Activated naive CD4-positive, alpha-beta T cell treated with anti-CD3 and anti-CD28 coated beads for 36 hours (primary cell): ENCODE measurements around the gene CCDC194. TPM values are rescaled to one million over a fixed set of nuclear protein-coding genes. Genes with fewer than 3 reads are reported as not detected.
"Not testable (repeated sequence)": the region's sequence is repeated elsewhere in the genome, so short reads cannot be mapped to it uniquely, and the experiment has no call there.

Source experiments
- CTCF ChIA-PET: fragments of 350-600 bp; sonication (Branson Sonifier 250); formaldehyde crosslinking; loops from one replicate; lab custom pipeline; 2021; ENCODE audit warnings: antibody characterized with exemption; lab: Charles Lee
- DNase-seq: peaks from one replicate; pipeline ENCODE4 v3.0.0-alpha.2; 2020
- H3K27ac Mint-ChIP-seq: one replicate; pipeline ENCODE4 v1.8.0; 2021; ENCODE audit warnings: mild to moderate bottlenecking, mixed read lengths
- H3K27me3 Mint-ChIP-seq: one replicate; pipeline ENCODE4 v1.8.0; 2021; ENCODE audit warnings: low read depth, mixed read lengths
- H3K36me3 Mint-ChIP-seq: one replicate; pipeline ENCODE4 v1.8.0; 2021; ENCODE audit warnings: low read depth, mixed read lengths
- H3K4me1 Mint-ChIP-seq: one replicate; pipeline ENCODE4 v1.8.0; 2021; ENCODE audit warnings: low read depth, mixed read lengths
- H3K4me3 Mint-ChIP-seq: one replicate; pipeline ENCODE4 v1.8.0; 2021; ENCODE audit warnings: mild to moderate bottlenecking, moderate library complexity, mixed read lengths
- H3K9me3 Mint-ChIP-seq: one replicate; pipeline ENCODE4 v1.8.0; 2021; ENCODE audit warnings: mixed read lengths
- intact Hi-C: fragments of 100-400 bp; cut with micrococcal nuclease; formaldehyde crosslinking; loops from one replicate; pipeline ENCODE4 v1.15.1; 2023
- total RNA-seq, 2 experiments: library from RNA; stranded (reverse); gene quantifications; one replicate each; pipeline ENCODE4 v1.2.3, GENCODE V29; 2021

Gene CCDC194
- total RNA-seq, 2 experiments from 2014 or later = 0.83 to 0.89 TPM

DNA sequence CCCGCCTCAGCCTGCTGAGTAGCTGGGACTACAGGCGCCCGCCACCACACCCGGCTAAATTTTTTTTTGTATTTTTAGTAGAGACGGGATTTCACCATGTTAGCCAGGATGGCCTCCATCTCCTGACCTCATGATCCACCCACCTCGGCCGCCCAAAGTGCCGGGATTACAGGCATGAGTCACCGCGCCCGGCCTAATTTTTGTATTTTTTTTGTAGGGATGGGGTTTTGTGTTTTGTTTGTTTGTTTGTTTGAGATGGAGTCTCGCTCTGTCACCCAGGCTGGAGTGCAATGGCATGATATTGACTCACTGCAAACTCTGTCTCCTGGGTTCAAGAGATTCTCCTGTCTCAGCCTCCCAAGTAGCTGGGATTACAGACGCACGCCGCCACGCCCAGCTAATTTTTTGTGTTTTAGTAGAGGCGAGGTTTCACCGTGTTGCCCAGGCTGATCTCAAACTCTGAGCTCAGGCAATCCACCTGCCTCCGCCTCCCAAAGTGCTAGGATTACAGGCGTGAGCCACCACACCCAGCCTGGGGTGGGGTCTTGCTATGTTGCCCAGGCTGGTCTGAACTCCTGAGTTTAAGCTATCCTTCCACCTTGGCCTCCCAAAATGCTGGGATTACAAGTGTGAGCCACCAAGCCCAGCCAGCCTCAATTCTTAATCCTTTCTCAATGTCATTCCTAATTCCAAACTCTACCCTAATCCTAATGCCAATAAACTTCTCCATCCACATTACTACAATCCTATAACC lies 30.0 kb downstream of the CCDC194 start:
- H3K9me3 Mint-ChIP-seq, H3K4me1 Mint-ChIP-seq, H3K27ac Mint-ChIP-seq, H3K36me3 Mint-ChIP-seq, H3K27me3 Mint-ChIP-seq, H3K4me3 Mint-ChIP-seq, DNase-seq, intact Hi-C loops: not testable (repeated sequence)
- CTCF ChIA-PET = interaction anchor here (1.0 kb wide), 1 partner anchor 22 kb away, joined by 4 read pairs; no protein-coding TSS in a partner anchor

DNA sequence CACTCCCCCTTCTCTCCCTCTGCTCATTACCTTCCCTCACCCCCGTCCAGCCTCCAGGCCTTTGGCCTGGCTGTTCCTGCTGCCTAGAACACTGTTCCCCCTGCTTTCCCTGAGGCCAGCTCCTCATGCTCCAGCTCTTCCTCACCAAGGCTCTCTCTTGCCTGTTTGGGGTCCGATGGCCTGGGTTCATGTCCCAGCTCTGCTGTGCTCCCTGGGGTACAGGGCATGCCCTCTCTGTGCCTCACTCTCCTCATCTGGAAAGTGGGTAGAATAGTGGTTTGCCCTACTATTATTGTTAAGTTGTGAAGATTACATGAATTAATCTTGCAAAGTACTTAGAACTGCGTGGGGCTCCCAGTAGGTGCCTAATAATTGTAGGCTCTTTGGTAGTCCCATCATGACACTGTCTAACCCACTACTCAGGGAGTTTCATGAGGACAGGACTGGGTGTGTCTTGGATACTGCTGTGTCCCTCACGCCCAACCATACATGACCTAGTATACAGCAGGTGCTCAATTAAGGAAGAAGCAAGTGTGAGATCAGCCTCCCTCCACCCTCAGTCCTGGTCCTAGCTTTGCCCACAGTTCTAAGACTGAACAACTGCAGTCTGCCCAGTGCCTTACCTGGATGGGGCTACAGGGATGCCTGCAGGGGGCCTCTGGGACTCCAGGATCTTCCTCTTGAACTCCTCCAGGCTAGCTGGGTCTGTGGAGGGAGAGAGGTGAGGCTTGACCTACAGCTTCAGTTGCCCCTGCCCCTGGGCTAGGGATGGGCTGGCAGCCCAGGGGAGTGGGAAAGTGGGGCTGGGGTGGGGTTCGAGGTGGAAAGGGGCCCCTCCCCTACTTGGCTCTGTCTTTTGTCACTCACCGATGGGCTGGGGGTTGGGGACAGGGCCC lies 33.8 kb downstream of the CCDC194 start:
- no peak for DNase-seq
- no peaks in the 10 kb centered on the region for H3K4me1 Mint-ChIP-seq
- no peaks in the 10 kb centered on the region for H3K9me3 Mint-ChIP-seq
- no peak overlapping the region for H3K27ac Mint-ChIP-seq
- H3K4me3 Mint-ChIP-seq = no peak overlapping the region
- no peaks in the 10 kb centered on the region for H3K27me3 Mint-ChIP-seq
- CTCF ChIA-PET = interaction anchor here (1.1 kb wide), 1 partner anchor 26 kb away, joined by 3 read pairs; no protein-coding TSS in a partner anchor
- intact Hi-C loops = no loop called here
- no peaks in the 10 kb centered on the region for H3K36me3 Mint-ChIP-seq

DNA sequence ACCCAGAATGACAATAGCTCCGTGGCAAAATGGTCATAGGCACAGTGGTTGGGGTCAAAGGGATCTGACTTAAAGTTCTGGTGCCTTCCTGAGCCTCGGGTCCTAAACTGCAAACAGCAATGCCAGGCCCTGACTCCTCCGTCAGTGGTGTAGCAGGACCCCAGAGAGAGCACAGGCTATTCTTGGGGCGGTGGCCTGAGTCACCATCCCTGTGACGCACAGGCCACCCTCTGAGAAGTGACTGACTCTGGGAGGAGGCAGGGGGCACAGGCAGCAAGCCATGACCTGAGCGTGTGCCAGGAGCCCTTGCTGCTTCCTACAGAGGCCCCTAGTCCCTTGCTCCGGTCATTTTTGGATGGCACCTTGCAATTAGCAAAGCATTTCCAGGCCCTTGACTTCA lies 35.6 kb downstream of the CCDC194 start:
- Mint-ChIP-seq H3K36me3 (no peaks in the 10 kb centered on the region), H3K4me3 (no peak overlapping the region)
- CTCF ChIA-PET = interaction anchor here (0.7 kb wide), 1 partner anchor 155 kb away, joined by 3 read pairs; no protein-coding TSS in a partner anchor

DNA sequence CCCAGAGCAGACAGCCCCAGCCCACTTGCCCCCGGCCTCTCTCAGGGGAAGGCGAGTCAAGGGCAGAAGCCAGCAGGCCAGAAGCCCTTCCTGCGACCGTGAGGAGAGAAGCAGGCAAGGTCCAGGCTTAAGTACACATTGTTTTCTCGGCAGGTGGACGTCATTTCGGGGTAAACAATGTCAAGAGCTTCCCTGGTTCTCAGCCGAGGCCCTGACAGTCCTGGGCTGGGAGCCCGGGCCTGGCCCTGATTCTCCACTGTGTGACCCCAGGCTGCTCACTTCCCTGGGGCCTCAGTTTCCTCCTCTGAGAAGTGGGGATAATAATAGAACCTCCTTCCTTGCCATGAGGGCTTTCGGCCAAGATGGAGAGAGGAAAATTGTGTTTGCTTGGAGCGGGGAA lies 36.3 kb downstream of the CCDC194 start:
- no peaks in the 10 kb centered on the region for H3K4me1 Mint-ChIP-seq
- H3K27me3 Mint-ChIP-seq = no peaks in the 10 kb centered on the region
- no peak overlapping the region for H3K27ac Mint-ChIP-seq
- CTCF ChIA-PET = no interaction called here
- H3K36me3 Mint-ChIP-seq = no peaks in the 10 kb centered on the region
- intact Hi-C loops = no loop called here
- H3K4me3 Mint-ChIP-seq = no peak overlapping the region
- DNase-seq = no peak
- H3K9me3 Mint-ChIP-seq = no peaks in the 10 kb centered on the region

More for the DNA sequence above, 35.6 kb downstream of the CCDC194 start:
- intact Hi-C loops = no loop called here
- no peak overlapping the region for H3K27ac Mint-ChIP-seq
- H3K9me3 Mint-ChIP-seq = no peaks in the 10 kb centered on the region
- DNase-seq = no peak
- no peaks in the 10 kb centered on the region for H3K27me3 Mint-ChIP-seq
- H3K4me1 Mint-ChIP-seq = no peaks in the 10 kb centered on the region

DNA sequence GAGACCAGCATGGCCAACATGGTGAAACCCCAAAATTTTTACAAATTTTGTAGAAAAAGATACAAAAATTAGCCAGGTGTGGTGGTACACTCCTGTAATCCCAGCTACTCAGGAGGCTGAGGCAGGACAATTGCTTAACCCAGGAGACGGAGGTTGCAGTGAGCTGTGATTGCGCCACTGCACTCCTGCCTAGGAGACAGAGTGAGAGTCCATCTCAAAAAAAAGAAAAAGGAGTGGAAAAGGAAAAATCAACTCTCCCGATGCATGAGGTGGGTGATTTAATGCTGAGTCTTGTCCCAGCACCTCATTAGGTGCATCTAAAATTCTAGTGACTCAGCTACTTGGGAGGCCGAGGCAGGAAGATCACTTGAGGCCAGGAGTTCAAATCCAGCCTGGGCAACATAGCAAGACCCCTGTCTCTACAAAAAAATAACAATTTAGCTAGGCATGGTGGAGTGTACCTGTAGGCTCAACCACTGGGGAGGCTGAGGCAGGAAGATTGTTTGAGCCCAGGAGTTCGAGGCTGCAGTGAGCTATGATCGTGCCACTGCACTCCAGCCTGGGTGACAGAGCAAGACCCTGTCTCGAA lies 36.8 kb downstream of the CCDC194 start:
- no peak overlapping the region for H3K27ac Mint-ChIP-seq
- intact Hi-C loops = no loop called here
- H3K36me3 Mint-ChIP-seq = no peaks in the 10 kb centered on the region
- no peaks in the 10 kb centered on the region for H3K27me3 Mint-ChIP-seq
- H3K9me3 Mint-ChIP-seq = no peaks in the 10 kb centered on the region
- DNase-seq = no peak
- no peaks in the 10 kb centered on the region for H3K4me1 Mint-ChIP-seq
- no peak overlapping the region for H3K4me3 Mint-ChIP-seq
- CTCF ChIA-PET = interaction anchor here (0.6 to 1.4 kb wide), 2 partner anchors 10 to 12 kb away, joined by 3 to 4 read pairs; no protein-coding TSS in a partner anchor

DNA sequence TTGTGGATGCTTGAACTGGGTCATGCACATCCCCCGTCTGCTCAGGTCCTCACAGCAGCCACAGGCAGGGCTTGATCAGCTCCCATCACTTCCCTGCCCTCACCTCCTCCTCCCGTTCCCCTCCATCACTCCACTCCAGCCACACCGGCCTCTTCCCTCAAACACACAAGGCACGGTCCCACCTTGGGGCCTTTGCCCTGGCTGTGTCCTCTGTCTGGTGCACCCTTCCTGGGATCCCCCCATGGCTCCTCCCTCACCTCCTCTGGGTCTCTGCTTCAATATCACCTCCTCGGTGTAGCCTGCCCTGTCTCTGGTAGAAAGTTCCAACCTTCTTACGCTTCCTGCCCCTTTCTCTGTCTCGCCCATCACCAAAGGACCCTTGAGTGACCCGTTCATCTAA lies 40.6 kb downstream of the CCDC194 start:
- no peaks in the 10 kb centered on the region for H3K4me1 Mint-ChIP-seq
- intact Hi-C loops = no loop called here
- CTCF ChIA-PET = no interaction called here
- H3K36me3 Mint-ChIP-seq = no peaks in the 10 kb centered on the region
- no peak overlapping the region for H3K4me3 Mint-ChIP-seq
- H3K27me3 Mint-ChIP-seq = peaks cover 10% of the 10 kb centered on the region
- H3K9me3 Mint-ChIP-seq = no peaks in the 10 kb centered on the region
- H3K27ac Mint-ChIP-seq = no peak overlapping the region
- no peak for DNase-seq

DNA sequence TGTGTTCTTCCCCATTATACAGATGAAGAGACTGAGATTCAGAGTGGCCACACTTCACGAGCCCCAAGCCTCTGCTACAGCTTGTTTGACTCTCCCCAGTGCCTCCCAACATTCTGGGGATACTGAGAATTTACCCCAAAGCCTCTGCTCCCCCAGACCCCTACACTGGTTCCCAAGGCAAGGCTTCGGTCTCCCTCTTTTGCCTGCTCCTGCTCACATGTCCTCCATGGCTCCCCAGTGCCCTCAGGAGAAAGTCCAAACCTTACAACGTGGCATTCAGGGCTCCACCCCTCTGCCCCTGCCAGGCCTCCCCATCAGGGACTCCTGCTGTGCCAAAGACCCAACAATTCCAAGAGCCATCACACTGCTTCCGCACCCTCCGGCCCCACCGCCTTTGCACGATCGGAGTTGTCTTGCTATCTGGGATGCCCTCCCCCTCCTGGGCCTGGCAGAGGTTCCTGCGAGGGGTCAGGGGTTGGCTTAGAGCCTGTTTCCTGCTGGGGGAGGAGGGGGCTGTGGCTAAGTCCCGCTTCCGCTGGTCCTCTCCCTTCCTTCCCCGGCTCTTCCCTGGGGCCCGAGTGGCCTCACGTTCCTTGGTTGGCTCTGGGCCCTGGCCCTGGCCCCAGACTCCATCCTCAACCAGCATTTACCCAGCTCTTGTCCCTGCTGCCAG lies 41.3 kb downstream of the CCDC194 start:
- Mint-ChIP-seq H3K36me3 (no peaks in the 10 kb centered on the region), H3K27ac (no peak overlapping the region), H3K4me3 (no peak overlapping the region), H3K4me1 (no peaks in the 10 kb centered on the region), H3K9me3 (no peaks in the 10 kb centered on the region), H3K27me3 (peaks cover 12% of the 10 kb centered on the region)
- intact Hi-C loops = no loop called here
- DNase-seq = no peak
- CTCF ChIA-PET = no interaction called here

DNA sequence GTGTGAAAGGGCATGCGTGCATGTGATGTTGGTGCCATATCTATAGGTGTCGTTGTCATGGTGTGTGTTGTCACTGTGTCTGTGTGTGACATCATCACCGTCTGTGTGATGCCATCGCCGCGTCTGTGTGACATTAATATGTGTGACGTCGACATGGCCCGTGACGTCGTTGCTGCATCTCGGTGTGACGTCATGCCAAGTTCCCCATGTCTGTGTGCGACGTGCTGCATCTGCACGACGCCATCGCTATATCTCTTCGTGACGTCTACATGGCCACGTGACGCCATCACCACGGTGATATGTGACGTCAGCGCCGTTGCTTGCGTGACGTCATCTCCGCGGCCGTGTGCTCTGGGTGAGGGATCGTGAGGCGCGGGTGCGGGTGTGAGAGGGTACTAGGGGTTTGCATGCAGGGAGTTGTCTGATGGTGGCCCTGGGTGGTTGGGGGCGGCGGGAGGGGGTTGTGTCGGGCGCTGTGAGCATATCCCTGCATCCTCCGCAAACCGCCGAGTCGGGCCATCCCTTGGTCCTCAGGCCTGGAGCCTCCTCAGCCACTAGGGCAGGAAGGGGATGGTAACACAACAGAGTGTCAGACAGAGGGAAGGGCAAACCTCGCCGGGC lies 42.1 kb downstream of the CCDC194 start:
- H3K9me3 Mint-ChIP-seq = no peaks in the 10 kb centered on the region
- no peaks in the 10 kb centered on the region for H3K4me1 Mint-ChIP-seq
- peaks cover 13% of the 10 kb centered on the region for H3K27me3 Mint-ChIP-seq
- intact Hi-C loops = no loop called here
- CTCF ChIA-PET = no interaction called here
- DNase-seq = no peak
- no peak overlapping the region for H3K27ac Mint-ChIP-seq
- no peak overlapping the region for H3K4me3 Mint-ChIP-seq
- no peaks in the 10 kb centered on the region for H3K36me3 Mint-ChIP-seq

DNA sequence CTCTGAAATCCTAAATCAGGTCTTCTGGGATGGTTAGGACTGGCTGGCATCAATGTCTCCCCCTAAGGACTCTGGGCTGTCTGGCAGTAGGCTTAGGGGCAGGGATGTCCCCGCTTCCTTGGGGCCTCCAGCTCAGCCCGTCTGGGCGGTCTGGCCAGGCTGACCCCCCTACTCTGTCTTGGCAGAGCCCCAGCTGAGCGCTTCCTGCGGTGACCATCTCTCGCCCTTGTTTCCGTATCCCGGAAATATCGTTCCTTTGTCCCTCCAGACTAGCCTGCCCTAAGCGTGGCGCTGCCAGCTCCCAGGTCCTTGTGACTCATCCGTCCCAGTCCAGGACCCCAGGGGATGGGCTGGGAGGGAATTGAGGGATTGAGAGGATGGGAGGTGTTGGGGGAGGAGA lies 45.3 kb downstream of the CCDC194 start:
- CTCF ChIA-PET = interaction anchor here (0.7 to 3.5 kb wide), 3 partner anchors 35 to 112 kb away, joined by 3 to 17 read pairs (median 10); partner anchors contain the start of gene NXNL1
- intact Hi-C loops = no loop called here
- DNase-seq = no peak
- Mint-ChIP-seq H3K4me3 (no peak overlapping the region), H3K36me3 (no peaks in the 10 kb centered on the region), H3K27ac (no peak overlapping the region), H3K27me3 (peaks cover 13% of the 10 kb centered on the region), H3K4me1 (peaks cover 3% of the 10 kb centered on the region), H3K9me3 (no peaks in the 10 kb centered on the region)

DNA sequence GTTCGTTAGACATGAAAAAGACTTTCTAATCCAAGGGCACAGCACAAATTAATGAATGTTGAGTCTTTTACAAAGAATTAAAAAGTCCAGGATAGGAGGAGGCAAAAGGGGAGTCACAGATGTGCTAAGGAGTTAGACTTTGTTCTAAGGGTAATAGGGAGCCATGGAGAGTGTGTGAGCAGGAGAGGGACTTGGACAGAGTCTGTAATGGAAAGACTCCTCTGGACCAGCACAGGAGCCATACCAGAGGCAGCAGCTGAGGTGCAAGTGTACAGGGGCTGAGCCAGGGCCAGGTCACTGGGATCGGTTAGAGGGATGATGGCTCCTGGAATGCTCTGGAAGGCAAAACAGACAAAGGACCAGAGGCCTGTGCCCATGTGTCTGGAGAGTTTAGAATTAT lies 46.1 kb downstream of the CCDC194 start:
- H3K36me3 Mint-ChIP-seq = no peaks in the 10 kb centered on the region
- no peak for DNase-seq
- H3K9me3 Mint-ChIP-seq = no peaks in the 10 kb centered on the region
- intact Hi-C loops = no loop called here
- H3K4me3 Mint-ChIP-seq = no peak overlapping the region
- H3K27ac Mint-ChIP-seq = no peak overlapping the region
- peaks cover 3% of the 10 kb centered on the region for H3K4me1 Mint-ChIP-seq
- peaks cover 13% of the 10 kb centered on the region for H3K27me3 Mint-ChIP-seq
- CTCF ChIA-PET = interaction anchor here (1.7 to 3.5 kb wide), 3 partner anchors 36 to 41 kb away, joined by 5 to 17 read pairs (median 10); no protein-coding TSS in a partner anchor

DNA sequence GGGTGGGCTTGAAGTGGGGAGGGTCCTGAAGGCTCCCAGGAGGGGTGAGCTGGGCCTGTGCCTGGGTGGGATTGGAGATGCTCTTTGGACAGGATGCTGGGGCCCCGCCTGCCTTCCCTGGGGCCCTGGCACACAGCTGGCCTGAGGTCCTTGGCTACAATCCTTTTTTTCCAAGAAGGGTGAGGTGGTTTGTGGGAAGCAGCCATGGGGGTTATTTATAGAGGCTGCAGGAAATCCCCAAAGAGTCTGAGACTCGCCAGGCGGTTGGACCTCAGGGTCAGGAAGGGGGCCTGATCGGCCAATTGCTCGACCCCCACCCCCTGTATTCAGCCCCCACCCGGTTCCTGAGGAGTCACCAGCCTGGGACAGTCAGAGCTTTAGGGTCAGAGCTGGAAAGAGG lies 46.6 kb downstream of the CCDC194 start:
- no peak overlapping the region for H3K27ac Mint-ChIP-seq
- H3K4me3 Mint-ChIP-seq = no peak overlapping the region
- intact Hi-C loops = no loop called here
- H3K36me3 Mint-ChIP-seq = peaks cover 2% of the 10 kb centered on the region
- peaks cover 3% of the 10 kb centered on the region for H3K4me1 Mint-ChIP-seq
- H3K9me3 Mint-ChIP-seq = no peaks in the 10 kb centered on the region
- H3K27me3 Mint-ChIP-seq = peaks cover 13% of the 10 kb centered on the region
- no peak for DNase-seq
- CTCF ChIA-PET = interaction anchor here (0.6 to 3.5 kb wide), 5 partner anchors 18 to 42 kb away, joined by 3 to 17 read pairs (median 5); no protein-coding TSS in a partner anchor
